ENCODE data around the gene IQGAP2.
"Not testable (repeated sequence)": the region's sequence is repeated elsewhere in the genome, so short reads cannot be mapped to it uniquely, and the experiment has no call there.

IQGAP2 gene

GRCh38 chr5:76412511-76412910 is 9.4 kb downstream of the IQGAP2 start:
- no peak for FAIRE-seq
- DNase-seq (ENCODE audit: extremely low spot score, insufficient read length, low read depth): no peak

GRCh38 chr5:76413746-76414145 is 10.7 kb downstream of the IQGAP2 start:
- FAIRE-seq (peak; percentile 35), DNase-seq (ENCODE audit: extremely low spot score, insufficient read length, low read depth) (no peak)

- DNase-seq (ENCODE audit: extremely low spot score, insufficient read length, low read depth): no peak
- FAIRE-seq: no peak
These were observed 11.7 kb downstream of the IQGAP2 start for GRCh38 chr5:76414788-76415187.

- no peak for DNase-seq (ENCODE audit: extremely low spot score, insufficient read length, low read depth)
- no peak for FAIRE-seq
These were observed 12.8 kb downstream of the IQGAP2 start for GRCh38 chr5:76415855-76416254.

GRCh38 chr5:76419597-76420298 is 16.7 kb downstream of the IQGAP2 start:
- no peak for FAIRE-seq
- DNase-seq (ENCODE audit: extremely low spot score, insufficient read length, low read depth): no peak

GRCh38 chr5:76422227-76422626 is 19.1 kb downstream of the IQGAP2 start:
- FAIRE-seq (no peak), DNase-seq (ENCODE audit: extremely low spot score, insufficient read length, low read depth) (no peak)

- FAIRE-seq: no peak
- DNase-seq (ENCODE audit: extremely low spot score, insufficient read length, low read depth): no peak
These were observed 19.7 kb downstream of the IQGAP2 start for GRCh38 chr5:76422742-76423141.

GRCh38 chr5:76425146-76425545 is 22.1 kb downstream of the IQGAP2 start:
- FAIRE-seq (peak; percentile 24), DNase-seq (ENCODE audit: extremely low spot score, insufficient read length, low read depth) (no peak)

GRCh38 chr5:76425928-76426804 is 23.1 kb downstream of the IQGAP2 start:
- FAIRE-seq (no peak), DNase-seq (ENCODE audit: extremely low spot score, insufficient read length, low read depth) (no peak)

- DNase-seq (ENCODE audit: extremely low spot score, insufficient read length, low read depth) (no peak), FAIRE-seq (no peak)
These were observed 24.4 kb downstream of the IQGAP2 start for GRCh38 chr5:76427206-76428140.

- FAIRE-seq; DNase-seq (ENCODE audit: extremely low spot score, insufficient read length, low read depth): not testable (repeated sequence)
These were observed 25.5 kb downstream of the IQGAP2 start for GRCh38 chr5:76428550-76428949.

GRCh38 chr5:76433261-76433660 is 30.2 kb downstream of the IQGAP2 start:
- FAIRE-seq: no peak
- no peak for DNase-seq (ENCODE audit: extremely low spot score, insufficient read length, low read depth)

GRCh38 chr5:76437507-76437906 is 34.4 kb downstream of the IQGAP2 start:
- DNase-seq (ENCODE audit: extremely low spot score, insufficient read length, low read depth); FAIRE-seq: not testable (repeated sequence)

- DNase-seq (ENCODE audit: extremely low spot score, insufficient read length, low read depth): no peak
- no peak for FAIRE-seq
These were observed 34.9 kb downstream of the IQGAP2 start for GRCh38 chr5:76438025-76438424.

GRCh38 chr5:76439201-76439600 is 36.1 kb downstream of the IQGAP2 start:
- no peak for DNase-seq (ENCODE audit: extremely low spot score, insufficient read length, low read depth)
- no peak for FAIRE-seq

GRCh38 chr5:76439929-76440328 is 36.8 kb downstream of the IQGAP2 start:
- DNase-seq (ENCODE audit: extremely low spot score, insufficient read length, low read depth): no peak
- no peak for FAIRE-seq

- DNase-seq (ENCODE audit: extremely low spot score, insufficient read length, low read depth) (no peak), FAIRE-seq (no peak)
These were observed 38.0 kb downstream of the IQGAP2 start for GRCh38 chr5:76441101-76441500.

- no peak for DNase-seq (ENCODE audit: extremely low spot score, insufficient read length, low read depth)
- FAIRE-seq: no peak
These were observed 39.0 kb downstream of the IQGAP2 start for GRCh38 chr5:76441890-76442673.

GRCh38 chr5:76443066-76443800 is 40.1 kb downstream of the IQGAP2 start:
- FAIRE-seq: no peak
- DNase-seq (ENCODE audit: extremely low spot score, insufficient read length, low read depth): no peak

Measured in GM18507 (cell line).